Upper lobe of left lung (tissue), 6 donors: ENCODE data around the gene BID. TPM values are rescaled to one million over a fixed set of nuclear protein-coding genes. Genes with fewer than 3 reads are reported as not detected.
A peak's percentile ranks its signal among the peaks of the same experiment; 100 is the strongest.

Experiments
- ATAC-seq, 2 donors: fragments of 200-7000 bp; cut with Tn5 transposase; one replicate each; pipeline ENCODE4 v1.9.1; 2022; ENCODE audit warnings: mild to moderate bottlenecking in 2 of 2, moderate library complexity in 2 of 2; ENCODE audit not compliant: low FRiP score in 2 of 2
- DNase-seq, 2 donors: peaks; one replicate each; pipeline ENCODE4 v3.0.0-alpha.2; 2019 to 2020
- H3K27ac ChIP-seq, 4 donors: fragments of 200-600 bp; sonication (generic); one replicate each; pipeline ENCODE4 v1.5.1; 2016 to 2019
- H3K27me3 ChIP-seq, 4 donors: fragments of 200-600 bp; sonication (generic); one replicate each; pipeline ENCODE4 v1.5.1; 2017 to 2019
- H3K36me3 ChIP-seq, 4 donors: fragments of 200-600 bp; sonication (generic); one replicate each; pipeline ENCODE4 v1.5.1; 2016 to 2019
- H3K4me1 ChIP-seq, 4 donors: fragments of 200-600 bp; sonication (generic); one replicate each; pipeline ENCODE4 v1.5.1; 2018 to 2019
- H3K4me3 ChIP-seq, 4 donors: fragments of 200-600 bp; sonication (generic); one replicate each; pipeline ENCODE4 v1.5.1; 2017 to 2019; ENCODE audit warnings: mild to moderate bottlenecking in 2 of 4, moderate library complexity in 1 of 4
- H3K9me3 ChIP-seq, 4 donors: fragments of 200-600 bp; sonication (generic); one replicate each; pipeline ENCODE4 v1.5.1; 2018 to 2019
- CTCF ChIP-seq, 6 experiments: fragments of 450-650 bp in 4 of 6; fragments of 200-600 bp in 2 of 6; sonication (generic) in 2 of 6; IDR thresholded peaks; one replicate each; pipeline ENCODE4 v1.5.1; 2016 to 2019; ENCODE audit warnings: antibody characterized with exemption in 6 of 6
- EP300 ChIP-seq, 4 donors: sonication (generic); formaldehyde crosslinking; IDR thresholded peaks; one replicate each; pipeline ENCODE4 v1.5.1; 2017; ENCODE audit warnings: antibody characterized with exemption in 4 of 4, control low read depth in 2 of 4
- POLR2A ChIP-seq, 4 donors: fragments of 450-650 bp; IDR thresholded peaks; one replicate each; pipeline ENCODE4 v1.5.1; 2016 to 2017; ENCODE audit warnings: antibody characterized with exemption in 4 of 4, mild to moderate bottlenecking in 2 of 4
- POLR2AphosphoS5 ChIP-seq, 2 donors: sonication (generic); formaldehyde crosslinking; IDR thresholded peaks; one replicate each; pipeline ENCODE4 v1.5.1; 2017; ENCODE audit warnings: antibody characterized with exemption in 2 of 2
- WGBS, 2 donors: methylation state at CpG; one replicate each; pipeline ENCODE4 v1.1.5; 2017 to 2018; 5-methylcytosine and 5-hydroxymethylcytosine counted together
- total RNA-seq, 6 donors: library from RNA; depleted of rRNA in 4 of 6; stranded (reverse); fragments of >200 nt in 4 of 6; gene quantifications; one replicate each; pipeline versions ENCODE4 v1.1.0 to v1.2.1, GENCODE V29; 2016 to 2021
- donor health status: DM: no; HTN: no; CAD: no; lungs with moderate emphysema.
- donor health status: DM: no; HTN: yes; CAD: no; lungs with severe emphysema.

Gene BID
- total RNA-seq, 6 donors from 2014 or later, result 10.5 to 55.9 (median 27.3) TPM

- peaks cover 0 to 10% (median 2%) of the 10 kb centered on the region in 4 donors for H3K4me1 ChIP-seq
- 85 to 86% methylated on average over 4 to 12 of the region's 12 CpGs for WGBS, 2 donors
- no peak overlapping the region for H3K27ac ChIP-seq
- no peak for ATAC-seq
- H3K9me3 ChIP-seq, result no peaks in the 10 kb centered on the region
- peaks cover 0 to 61% (median 9%) of the 10 kb centered on the region in 4 donors for H3K36me3 ChIP-seq
- H3K27me3 ChIP-seq, result no peaks in the 10 kb centered on the region
- no peak for DNase-seq
- TF ChIP-seq EP300 (IDR thresholded peaks at IDR 0.05) (no peak), POLR2AphosphoS5 (IDR thresholded peaks at IDR 0.05) (no peak), CTCF (IDR thresholded peaks at IDR 0.05) (no peak), POLR2A (IDR thresholded peaks at IDR 0.05) (no peak)
- H3K4me3 ChIP-seq, result no peak overlapping the region
Measured at GRCh38 chr22:17810570-17811116, 36.4 kb upstream of the BID start.

GRCh38 chr22:17808693-17809403 lies 34.6 kb upstream of the BID start:
- DNase-seq (no peak), ATAC-seq (no peak)
- Histone ChIP-seq H3K9me3 (no peaks in the 10 kb centered on the region), H3K36me3 (peaks cover 0 to 51% (median 13%) of the 10 kb centered on the region in 4 donors), H3K27me3 (no peaks in the 10 kb centered on the region), H3K4me1 (peaks cover 0 to 10% (median 2%) of the 10 kb centered on the region in 4 donors), H3K27ac (peak overlapping the region in 2 of 4 donors; percentile 35 to 62), H3K4me3 (no peak overlapping the region)
- 73 to 80% methylated on average over 17 to 25 of the region's 25 CpGs for WGBS, 2 donors
- TF ChIP-seq POLR2AphosphoS5 (IDR thresholded peaks at IDR 0.05), result no peak
- TF ChIP-seq CTCF (IDR thresholded peaks at IDR 0.05), result no peak
- TF ChIP-seq EP300 (IDR thresholded peaks at IDR 0.05), result no peak
- TF ChIP-seq POLR2A (IDR thresholded peaks at IDR 0.05), result no peak

GRCh38 chr22:17807578-17808410 lies 33.5 kb upstream of the BID start:
- Histone ChIP-seq H3K27me3 (no peaks in the 10 kb centered on the region), H3K9me3 (no peaks in the 10 kb centered on the region), H3K4me1 (peaks cover 0 to 10% (median 2%) of the 10 kb centered on the region in 4 donors), H3K27ac (peak overlapping the region in 3 of 4 donors; percentile 35 to 62 (median 58)), H3K4me3 (no peak overlapping the region), H3K36me3 (peaks cover 0 to 50% (median 13%) of the 10 kb centered on the region in 4 donors)
- TF ChIP-seq POLR2A (IDR thresholded peaks at IDR 0.05) (no peak), POLR2AphosphoS5 (IDR thresholded peaks at IDR 0.05) (peak in 1 of 2 donors; percentile 40), EP300 (IDR thresholded peaks at IDR 0.05) (no peak)
- peak; percentile 48 to 74 for ATAC-seq
- 63 to 75% methylated on average over 5 to 15 of the region's 18 CpGs for WGBS, 2 donors
- no peak for DNase-seq

GRCh38 chr22:17807086-17807485 lies 32.8 kb upstream of the BID start:
- Histone ChIP-seq H3K4me3 (no peak overlapping the region), H3K27me3 (no peaks in the 10 kb centered on the region), H3K27ac (peak overlapping the region in 2 of 4 donors; percentile 17 to 62), H3K4me1 (peaks cover 0 to 10% (median 2%) of the 10 kb centered on the region in 4 donors), H3K9me3 (no peaks in the 10 kb centered on the region), H3K36me3 (peaks cover 0 to 48% (median 13%) of the 10 kb centered on the region in 4 donors)
- 97 to 98% methylated on average over 10 of the region's 10 CpGs for WGBS, 2 donors
- TF ChIP-seq POLR2AphosphoS5 (IDR thresholded peaks at IDR 0.05) (no peak), CTCF (IDR thresholded peaks at IDR 0.05) (no peak), EP300 (IDR thresholded peaks at IDR 0.05) (no peak), POLR2A (IDR thresholded peaks at IDR 0.05) (no peak)
- DNase-seq (no peak), ATAC-seq (no peak)

- Histone ChIP-seq H3K9me3 (no peaks in the 10 kb centered on the region), H3K36me3 (peaks cover 0 to 42% (median 13%) of the 10 kb centered on the region in 4 donors), H3K4me3 (no peak overlapping the region), H3K4me1 (peaks cover 0 to 10% (median 2%) of the 10 kb centered on the region in 4 donors), H3K27me3 (no peaks in the 10 kb centered on the region), H3K27ac (no peak overlapping the region)
- TF ChIP-seq CTCF (IDR thresholded peaks at IDR 0.05), result no peak
- no peak for TF ChIP-seq POLR2A (IDR thresholded peaks at IDR 0.05)
- TF ChIP-seq EP300 (IDR thresholded peaks at IDR 0.05), result no peak
- TF ChIP-seq POLR2AphosphoS5 (IDR thresholded peaks at IDR 0.05), result no peak
- ATAC-seq (no peak), DNase-seq (no peak)
- 30 to 69% methylated on average over 2 of the region's 2 CpGs for WGBS, 2 donors
Measured at GRCh38 chr22:17806437-17806836, 32.2 kb upstream of the BID start.
